D341Med (cell line): ENCODE results near the gene TFDP1.

Experiments used
- DNase-seq: peaks from one replicate; pipeline ENCODE4 v3.0.0; 2012; ENCODE audit warnings: low spot score

The TFDP1 gene

DNA sequence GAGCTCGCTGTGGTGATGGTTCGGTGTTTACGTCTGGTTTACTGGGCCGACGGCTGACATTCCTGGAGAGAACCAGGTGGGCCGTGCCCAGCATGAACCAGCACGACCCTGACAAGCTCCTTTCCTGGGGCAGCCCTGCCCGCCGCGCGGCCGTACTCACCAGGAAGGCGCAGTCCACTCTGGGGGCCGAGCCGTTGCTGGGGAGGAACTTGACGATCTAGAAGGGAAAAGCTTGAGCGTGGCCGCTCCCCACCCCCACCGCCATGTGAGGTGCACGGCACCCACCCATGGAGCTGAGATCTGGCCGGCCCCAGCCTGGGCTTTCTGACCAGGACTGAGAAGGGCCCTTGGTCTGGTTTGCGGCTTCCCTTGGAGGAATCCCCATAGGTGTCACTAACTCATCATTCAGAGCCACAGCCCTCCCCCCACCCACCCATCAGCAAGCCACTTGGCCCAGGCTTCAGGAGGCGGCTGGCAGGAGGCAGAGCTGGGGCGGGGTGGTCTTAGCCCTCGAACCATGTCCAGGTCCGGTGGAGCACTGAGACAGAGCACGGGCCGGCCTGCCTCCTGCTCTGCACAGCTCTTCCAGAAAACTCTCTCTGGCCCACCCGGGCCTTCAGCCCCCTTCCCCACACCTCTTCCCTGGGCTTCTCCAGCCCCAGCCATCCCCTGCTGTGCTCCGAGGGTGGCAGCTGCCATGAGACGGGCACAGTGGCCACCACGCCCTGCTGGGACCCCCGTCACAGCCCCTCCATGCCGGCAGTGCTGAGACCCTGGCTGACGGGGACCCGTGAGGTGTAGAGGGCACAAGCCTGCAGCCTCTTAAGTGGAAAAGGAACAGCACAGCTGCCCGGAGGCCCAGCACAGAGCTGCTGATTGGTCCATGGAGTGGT, 67.2 kb downstream of the TFDP1 start:
- DNase-seq = no peak

DNA sequence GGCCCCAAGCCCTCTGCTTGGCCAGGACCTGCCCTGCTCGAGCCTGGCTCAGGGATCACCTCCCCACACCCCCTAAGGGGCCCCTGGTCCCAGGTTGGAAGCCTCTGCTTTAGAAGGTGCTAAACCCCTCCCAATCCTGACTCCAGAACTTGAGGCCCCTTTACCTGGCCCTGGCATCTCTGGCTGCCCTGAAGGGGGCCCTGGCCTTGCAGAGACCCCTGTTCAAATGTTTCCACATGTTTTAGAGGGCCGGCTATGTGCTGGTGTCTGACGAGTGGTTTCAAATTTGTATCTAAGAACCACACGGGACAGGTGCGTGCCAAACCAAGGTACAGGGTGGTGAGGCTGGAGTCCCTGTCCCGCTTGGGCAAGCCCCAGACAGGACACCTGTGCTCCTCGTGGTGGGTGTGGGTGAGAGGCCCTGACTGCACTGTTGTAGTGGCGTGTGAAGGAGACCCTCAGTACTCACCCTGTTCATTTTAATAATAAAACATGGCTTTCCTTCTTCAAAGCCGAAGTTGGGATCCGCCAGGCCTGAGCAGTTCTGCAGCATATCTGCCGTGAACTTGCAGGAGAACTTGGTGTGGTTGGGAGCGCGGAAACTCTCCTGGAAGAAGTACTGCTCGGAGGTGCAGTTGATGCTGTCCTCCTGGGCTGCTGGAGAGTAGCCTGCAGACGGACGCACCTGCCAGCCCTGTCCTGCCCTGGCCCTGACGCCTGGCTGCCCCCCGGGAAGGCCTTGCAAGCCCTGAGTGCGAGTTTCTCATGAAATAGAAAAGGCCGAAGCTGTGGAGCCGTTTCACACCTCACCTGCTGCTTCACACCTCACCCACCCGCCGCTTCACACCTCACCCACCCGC, 68.1 kb downstream of the TFDP1 start:
- DNase-seq = no peak

DNA sequence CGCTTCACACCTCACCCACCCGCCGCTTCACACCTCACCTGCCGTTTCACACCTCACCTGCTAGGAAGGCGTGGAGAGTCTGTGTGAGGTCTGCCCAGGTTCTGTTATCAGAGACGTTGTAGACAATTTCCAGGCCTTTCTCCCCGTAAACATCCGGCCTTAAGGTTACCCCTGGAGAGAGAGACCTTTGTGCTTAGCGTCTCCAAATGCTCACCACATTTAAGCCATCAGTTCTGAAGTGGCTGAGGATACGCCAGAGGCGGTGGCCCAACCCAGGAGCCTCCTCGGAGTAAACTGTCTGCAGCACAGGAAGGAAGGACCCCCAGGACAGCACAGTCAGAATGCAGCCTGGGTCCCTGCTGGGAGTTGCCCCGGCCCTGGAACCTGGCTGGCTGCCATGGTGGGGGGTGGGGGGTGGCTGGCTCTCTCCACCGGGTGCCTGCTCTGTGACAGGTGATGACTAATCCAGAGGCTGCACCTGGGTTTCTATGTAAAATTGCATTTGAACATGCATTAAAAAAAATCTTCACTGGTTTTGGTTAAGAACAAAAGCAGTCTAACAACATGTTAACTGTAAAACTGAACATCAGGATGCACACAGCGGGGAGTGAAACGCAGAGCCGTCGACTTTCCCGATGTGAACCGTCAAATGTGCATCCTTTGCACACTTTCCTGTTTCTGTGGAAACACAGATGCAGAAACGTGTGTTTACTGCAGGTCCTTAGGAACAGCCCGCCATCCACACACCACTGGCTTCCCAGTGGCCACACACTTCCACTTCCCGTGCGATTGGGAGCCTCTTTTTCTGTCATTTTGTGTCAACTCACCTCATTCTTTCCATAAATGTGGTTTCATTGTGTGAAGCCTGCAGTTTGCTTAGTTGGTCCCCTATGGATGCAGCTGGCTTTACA, 69.0 kb downstream of the TFDP1 start:
- no peak for DNase-seq

DNA sequence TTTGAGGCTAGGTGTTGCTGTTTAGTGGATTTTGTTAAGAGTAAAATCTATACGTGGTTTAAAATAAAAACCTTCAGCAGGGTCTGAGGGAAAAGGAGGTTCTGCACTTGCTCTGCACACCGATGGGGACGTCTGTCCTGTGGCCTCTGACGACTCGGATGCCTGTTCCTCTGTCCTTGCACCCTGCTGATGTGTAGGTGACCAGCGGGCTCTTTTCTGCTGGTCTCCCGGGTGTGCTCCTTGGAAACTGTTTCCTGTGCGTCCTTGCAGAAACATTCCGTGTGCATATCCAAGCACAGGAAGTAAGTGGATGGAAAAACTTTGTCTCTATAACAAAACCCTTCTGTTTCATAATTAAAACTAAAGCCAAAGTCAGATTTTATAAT, 69.6 kb downstream of the TFDP1 start:
- no peak for DNase-seq

DNA sequence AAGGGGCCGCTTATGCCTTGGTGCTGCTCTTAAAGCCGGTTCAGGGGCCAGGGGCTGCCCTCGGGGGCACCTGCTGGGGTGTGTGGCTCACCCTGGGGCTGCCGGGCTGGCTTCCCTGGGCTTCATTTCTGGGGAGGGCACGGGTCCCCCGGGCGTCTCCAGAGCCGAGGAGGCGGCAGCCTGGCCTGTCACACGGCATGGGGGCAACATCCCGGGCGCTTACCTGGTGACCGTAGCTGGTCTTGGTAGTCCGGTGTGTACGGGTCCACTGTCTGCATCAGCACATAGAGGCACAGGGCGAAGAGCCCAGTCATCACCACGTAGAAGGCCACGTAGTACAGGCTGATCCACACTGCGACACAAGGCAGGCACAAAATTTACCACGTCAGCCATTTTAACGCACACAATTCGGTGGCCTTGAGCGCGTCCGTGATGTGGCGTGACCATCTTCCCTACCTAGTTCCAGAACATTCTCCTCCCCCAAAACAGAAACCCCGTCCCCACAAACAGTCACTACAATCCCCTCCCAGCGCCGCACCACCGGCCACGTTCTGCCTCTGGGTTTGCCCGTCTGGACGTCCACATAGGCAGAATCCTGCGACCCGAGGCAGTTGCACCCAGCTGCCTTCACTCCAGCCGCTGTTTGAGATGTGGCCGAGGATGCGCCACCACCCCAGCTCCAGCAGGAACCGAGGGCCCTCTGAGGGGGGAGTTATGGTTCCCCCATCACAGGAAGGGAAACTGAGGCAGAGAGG, 70.2 kb downstream of the TFDP1 start:
- no peak for DNase-seq

DNA sequence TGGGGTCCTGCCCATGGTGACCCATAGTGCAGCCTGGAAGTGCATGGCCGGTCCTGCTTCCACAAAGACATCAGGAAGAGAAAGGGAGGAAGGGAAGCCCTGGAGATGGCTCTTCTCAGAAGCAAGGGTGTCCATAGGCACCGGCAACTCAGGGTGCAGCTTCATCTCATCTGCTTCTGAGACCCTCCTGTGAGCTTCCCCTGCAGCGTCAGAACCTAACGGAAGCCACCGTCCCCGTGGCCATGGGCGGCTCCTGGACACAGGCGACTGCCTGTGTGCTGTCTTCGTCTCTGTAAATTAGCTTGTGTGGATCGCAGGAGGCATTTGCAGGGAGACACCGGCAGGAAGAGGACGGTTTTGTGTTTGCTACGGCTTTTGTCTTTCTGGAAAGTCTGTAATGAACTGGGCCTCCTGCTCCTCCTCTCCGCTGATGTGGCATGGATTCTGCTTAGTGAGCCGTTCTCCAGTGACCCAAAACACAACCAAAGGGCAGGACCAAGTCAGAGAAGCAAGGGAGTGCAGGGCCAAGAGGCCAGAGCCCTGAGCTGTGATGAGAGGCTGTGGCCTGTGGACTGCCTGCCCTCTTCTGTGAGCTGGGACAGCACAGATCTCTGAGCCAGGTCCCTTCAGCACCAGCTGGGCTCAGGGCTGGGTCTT, 70.9 kb downstream of the TFDP1 start:
- no peak for DNase-seq

DNA sequence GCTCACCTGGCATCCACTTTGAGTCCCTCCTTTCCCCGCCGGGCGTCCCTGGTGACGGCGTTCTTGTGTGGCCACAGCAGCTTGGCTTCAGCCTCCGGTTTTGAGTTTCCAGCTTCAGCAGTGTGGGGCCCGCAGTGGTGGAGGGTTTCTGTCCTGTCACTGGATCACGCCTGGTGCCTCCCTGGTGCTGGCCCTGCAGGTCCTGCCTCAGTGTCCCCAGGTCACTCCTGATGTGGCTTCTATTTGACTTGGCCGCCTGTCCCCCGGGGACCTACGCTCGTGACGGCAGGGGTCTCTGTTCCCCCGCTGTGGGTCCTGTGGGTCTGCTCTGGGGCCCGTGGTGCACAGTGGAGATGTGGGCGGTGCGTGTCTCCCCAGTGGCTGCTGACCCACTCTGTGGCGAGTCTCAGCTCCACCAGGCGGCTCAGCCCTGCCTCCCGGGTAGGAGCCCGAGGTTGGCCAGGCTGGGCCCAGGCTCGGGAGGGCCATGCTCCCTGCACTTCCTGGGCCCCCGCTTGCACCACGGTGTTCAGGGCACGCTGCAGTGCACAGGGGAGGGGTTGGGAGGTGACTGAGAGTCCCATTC, 71.5 kb downstream of the TFDP1 start:
- no peak for DNase-seq

DNA sequence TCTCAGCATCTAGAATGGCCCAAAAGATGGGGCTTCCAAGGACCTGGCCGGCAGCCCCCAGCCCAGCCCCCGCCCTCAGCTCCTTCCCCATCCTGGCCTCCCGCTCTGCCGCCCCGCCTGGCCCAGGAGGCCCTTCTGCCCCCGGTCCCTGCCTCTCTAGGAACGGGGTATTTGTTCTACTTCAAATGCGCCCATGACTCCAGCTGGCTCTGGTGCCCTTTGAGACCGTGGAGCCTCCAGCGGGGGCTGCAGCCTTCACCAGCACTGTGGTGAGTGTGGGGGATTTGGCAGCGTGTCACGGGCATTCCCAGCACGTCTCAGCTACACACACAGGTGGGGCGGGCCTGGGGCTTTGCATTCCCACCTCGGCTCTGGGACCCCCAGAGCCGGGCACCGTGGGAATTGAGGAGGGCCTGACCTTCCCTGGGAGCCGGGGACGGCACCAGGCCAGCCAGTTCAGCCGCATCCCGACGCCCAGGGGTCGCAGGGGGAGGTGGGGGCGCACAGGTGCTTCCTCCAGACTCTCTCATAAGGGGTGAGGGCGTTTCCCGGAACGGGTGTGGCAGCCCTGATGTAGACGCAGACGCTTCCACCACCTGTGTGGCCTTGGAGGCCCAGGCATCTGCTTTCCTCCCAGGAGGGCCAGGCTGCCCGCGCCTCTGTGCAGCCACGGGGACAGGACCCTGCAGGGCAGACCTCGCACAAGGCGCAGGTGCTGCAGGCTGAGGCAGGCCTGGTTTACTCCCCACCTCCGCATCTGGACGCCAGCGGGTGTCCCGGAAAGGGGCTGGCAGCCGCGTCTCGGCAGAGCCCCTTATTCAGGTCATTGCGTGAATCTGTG, 72.5 kb downstream of the TFDP1 start:
- no peak for DNase-seq

DNA sequence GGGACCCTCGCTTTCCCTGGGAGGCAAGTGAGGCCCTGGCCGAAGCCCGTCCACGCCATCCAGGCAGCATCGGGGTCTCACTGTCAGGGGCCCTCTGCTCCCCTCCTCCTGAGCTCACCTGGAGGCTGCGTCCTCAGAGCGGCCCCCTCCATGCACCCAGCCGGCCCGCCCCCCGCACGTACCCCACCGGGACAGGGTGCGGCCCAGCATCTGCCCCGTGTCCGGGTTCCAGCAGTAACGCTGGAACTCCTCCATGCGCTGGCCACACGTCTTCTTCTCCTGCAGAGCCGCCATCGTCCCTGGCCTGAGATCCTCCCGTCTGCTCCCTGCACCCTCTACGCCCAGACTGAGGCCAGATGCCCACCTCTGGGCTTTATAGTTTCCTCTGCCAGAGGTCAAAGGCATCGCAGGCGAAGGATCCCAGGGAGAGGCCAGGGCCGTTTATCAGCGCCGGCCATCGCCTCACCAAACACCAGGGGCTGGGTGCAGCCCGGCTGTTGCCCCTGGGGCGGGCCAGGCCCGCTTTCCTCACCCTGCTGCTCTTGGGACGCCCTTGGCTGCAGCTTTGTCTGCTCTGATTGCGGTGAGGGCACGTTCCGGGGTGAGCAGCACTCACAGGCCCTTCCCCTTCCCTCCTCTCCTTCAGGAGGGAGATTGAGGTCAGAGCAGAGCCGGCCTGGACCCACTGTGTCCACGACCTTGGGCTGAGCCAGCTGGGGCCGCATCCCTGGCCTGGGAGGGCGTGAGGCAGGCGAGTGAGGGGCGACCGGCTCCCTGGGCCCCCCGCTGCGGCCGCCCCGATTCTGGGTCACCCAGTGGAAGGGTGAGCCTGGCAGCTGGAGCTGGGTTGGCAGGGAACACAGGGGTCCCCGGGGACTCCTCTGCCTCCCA, 73.5 kb downstream of the TFDP1 start, which contains the start of gene ATP4B:
ATP4B (minus strand) TSS at position 348 of the 891 bp plus-strand sequence; CDS start at position 294, 54 bp downstream.
- no peak for DNase-seq

DNA sequence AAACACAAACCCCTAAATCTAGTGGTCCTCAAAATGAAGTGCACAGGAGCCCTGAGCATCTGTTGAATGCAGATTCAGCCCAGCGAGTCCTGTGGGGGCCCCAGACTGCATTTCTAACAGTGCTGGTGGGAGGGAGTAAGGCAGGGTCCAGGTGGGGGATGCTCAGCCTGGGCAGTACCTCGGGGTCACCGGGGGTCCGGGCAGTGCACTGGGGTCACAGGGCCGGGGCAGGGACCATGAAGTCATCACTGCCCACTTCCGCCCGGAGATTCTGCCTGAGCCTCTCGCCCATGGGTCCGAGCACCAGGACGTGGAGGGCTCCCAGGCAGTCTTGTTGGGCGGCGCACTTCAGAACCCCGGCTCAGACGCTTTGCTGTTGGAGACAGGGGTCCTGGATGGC, 74.3 kb downstream of the TFDP1 start:
- DNase-seq = no peak

DNA sequence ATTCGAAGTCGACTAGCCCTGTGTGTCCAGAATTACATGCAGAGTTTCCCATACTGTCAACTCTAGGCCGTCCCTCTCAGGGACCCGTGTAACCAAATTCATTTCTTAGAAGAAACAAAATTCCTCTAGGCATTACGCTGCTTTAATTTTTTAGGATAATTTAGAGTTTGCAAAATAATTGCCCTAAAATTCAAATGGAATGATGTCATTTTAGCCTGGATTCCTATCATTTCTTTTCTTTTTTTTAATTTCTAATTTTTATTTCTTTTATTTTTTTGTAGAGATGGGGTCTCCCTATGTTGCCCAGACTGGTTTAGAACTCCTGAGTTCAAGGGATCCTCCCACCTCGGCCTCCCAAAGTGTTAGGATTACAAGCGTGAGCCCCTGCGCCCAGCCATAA, 74.8 kb downstream of the TFDP1 start:
- DNase-seq = no peak

DNA sequence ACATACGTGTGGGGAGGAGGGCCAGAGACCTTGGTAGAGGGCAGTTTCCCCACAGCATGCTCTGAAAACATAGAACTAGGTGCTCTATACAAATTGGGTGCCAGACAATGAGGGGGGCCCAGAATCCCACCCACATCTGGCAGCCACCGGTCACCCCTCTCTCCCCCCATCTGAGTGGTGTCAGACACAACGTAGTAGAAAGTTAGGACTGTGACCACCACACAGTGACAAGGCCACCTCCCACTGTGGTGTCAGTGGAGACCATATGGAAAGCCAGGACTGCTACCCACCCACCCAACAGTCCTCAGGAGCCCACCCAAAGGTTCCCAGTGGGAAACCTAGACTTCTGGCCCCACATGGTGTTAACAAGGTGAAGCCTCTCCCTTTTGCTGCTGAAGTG, 75.5 kb downstream of the TFDP1 start:
- DNase-seq = no peak

DNA sequence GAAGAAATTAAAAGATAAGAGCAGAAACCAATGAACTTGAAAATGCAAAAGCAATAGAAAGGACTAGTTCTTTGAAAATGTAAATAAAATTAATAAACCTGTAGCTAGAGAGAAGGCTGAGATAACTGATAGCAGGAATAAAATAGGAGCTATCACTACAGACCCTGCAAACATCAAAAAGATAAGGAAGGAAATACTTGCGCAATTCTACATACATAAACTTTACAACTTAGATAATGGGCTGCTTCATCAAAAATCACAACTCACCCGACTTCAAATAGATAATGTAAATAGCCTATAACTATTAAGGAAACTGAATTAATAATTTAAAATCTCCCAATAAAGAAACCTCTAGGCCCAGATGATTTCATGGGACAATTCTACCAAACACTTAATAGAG, 77.0 kb downstream of the TFDP1 start:
- no peak for DNase-seq

DNA sequence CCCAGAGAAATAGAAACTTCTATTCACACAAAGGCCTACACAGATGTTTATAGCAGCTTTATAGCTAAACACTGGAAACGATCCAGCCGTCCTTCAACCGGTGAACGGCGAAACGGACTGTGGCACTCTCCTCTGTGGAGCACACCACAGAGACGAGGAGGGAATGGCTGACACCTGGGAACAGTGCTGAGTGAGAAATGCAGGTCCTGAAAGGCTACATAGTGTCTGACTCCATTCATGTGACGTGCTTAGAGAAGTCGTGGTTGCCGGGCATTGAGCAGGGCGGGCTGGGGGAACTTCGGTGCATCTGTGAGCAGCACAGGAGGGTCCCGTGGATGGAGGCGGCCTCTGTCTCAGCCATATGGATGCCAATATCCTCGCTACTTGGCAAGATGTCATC, 79.4 kb downstream of the TFDP1 start:
- no peak for DNase-seq

DNA sequence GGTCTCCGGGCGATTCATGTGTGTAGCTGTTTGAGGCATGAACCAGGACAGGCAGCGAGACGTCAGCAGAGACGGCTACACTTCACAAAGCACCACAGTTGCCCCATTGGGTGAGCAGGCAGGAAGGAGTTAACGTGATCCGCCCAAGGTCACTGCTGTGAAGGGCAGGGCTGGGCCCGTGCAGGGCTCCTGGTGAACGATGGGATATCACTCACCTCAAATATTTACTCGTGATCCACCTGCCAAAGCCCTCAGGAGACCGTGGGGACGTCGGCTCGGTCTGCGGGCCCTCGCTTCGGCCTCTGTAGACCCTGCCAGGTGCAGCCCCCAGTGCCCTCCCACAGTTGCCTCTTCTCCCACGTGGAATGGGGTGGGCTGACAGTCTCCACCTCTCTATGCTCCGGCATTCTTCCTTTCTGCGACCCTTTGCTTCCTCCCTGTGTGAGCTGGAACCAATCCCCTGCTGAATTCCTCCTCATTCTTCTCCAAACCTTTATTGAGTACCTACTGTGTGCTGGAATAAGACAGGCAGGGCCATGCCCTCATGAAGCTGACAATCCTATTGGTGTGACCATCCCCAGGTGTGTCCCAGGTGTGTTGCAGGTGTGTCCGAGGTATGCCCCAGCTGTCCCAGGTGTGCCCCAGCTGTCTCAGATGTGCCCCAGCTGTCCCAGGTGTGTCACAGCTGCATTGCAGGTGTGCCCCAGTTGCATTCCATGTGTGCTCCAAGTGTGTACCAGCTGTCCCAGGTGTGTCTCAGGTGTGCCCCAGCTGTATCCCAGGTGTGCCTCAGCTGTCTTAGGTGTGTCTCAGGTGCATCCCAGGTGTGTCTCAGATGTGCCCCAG, 80.4 kb downstream of the TFDP1 start:
- no peak for DNase-seq

DNA sequence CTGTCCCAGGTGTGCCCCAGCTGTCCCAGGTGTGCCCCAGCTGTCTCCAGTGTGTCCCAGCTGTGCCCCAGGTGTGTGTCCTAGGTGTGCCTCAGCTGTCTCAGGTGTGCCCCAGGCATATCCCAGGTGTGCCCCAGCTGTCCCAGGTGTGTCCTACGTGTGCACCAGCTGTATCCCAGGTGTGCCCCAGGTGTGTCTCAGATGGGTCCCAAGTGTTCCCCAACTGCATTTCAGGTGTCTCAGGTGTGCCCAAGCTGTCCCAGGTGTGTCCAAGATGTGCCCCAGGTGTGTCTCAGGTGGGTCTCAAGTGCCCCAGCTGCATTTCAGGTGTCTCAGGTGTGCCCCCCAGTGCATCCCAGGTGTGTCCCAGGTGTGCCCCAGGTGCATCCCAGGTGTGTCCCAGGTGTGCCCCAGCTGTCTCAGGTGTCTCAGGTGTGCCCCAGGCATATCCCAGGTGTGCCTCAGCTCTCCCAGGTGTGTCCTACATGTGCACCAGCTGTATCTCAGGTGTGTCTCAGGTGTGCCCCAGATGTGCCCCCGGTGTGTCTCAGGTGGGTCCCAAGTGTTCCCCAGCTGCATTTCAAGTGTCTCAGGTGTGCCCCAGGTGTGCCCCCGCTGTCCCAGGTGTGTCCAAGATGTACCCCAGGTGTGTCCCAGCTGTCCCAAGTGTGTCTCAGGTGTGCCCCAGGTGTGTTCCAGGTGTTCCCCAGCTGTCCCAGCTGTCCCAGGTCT, 81.2 kb downstream of the TFDP1 start:
- DNase-seq = no peak

DNA sequence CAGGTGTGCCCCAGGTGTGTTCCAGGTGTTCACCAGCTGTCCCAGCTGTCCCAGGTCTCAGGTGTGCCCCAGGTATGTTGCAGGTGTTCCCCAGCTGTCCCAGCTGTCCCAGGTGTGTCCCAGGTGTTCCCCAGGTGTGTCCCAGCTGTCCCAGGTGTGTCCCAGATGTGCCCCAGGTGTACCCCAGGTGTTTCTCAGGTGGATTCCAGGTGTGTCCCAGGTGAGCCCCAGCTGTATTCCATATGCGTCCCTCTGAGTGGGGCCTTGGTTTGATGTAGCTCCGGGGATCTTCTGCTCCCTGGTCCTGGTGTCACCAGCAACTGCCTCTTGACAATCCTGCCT, 81.7 kb downstream of the TFDP1 start:
- no peak for DNase-seq
